LNCaP clone FGC (cell line): Measurements from ENCODE around the gene TSC22D2.

Experiments used
- DNase-seq: peaks from one replicate; pipeline ENCODE4 v3.0.0-alpha.2; 2011; ENCODE audit warnings: low read depth
- H3K4me3 ChIP-seq: 2 replicates; pipeline ENCODE4 v1.5.1; 2011; ENCODE audit warnings: mild to moderate bottlenecking, low read depth, low read length, control low read depth
- TF ChIP-seq, protein P1 (sequence below): IDR thresholded peaks from 2 replicates; pipeline ENCODE4 v1.5.1; 2012; ENCODE audit warnings: mild to moderate bottlenecking; ENCODE audit not compliant: control insufficient read depth, insufficient read depth; ENCODE audit errors: extremely low read depth

Gene TSC22D2

DNA sequence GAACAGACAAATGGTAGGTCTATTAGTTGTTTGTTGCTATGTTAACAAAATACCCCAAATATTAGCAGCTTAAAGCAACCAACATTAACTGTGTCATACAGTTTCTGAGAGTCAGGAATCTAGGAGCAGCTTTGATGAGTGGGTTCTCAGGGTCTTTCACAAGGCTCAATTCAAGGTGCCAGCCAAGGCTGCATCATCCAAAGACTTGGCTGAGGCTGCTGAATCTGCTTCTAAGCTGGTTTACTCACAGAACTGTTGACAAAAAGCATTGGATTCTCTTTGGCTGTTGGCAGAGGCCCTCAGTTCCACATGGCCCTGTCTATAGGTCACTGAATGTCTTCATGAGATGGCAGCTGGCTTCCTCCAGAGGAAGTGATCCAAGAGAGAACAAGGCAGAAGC is 40.3 kb upstream of the TSC22D2 start:
- no peak for DNase-seq
- H3K4me3 ChIP-seq: no peak overlapping the region
- TF ChIP-seq, protein P1, sequence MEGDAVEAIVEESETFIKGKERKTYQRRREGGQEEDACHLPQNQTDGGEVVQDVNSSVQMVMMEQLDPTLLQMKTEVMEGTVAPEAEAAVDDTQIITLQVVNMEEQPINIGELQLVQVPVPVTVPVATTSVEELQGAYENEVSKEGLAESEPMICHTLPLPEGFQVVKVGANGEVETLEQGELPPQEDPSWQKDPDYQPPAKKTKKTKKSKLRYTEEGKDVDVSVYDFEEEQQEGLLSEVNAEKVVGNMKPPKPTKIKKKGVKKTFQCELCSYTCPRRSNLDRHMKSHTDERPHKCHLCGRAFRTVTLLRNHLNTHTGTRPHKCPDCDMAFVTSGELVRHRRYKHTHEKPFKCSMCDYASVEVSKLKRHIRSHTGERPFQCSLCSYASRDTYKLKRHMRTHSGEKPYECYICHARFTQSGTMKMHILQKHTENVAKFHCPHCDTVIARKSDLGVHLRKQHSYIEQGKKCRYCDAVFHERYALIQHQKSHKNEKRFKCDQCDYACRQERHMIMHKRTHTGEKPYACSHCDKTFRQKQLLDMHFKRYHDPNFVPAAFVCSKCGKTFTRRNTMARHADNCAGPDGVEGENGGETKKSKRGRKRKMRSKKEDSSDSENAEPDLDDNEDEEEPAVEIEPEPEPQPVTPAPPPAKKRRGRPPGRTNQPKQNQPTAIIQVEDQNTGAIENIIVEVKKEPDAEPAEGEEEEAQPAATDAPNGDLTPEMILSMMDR: no peak

DNA sequence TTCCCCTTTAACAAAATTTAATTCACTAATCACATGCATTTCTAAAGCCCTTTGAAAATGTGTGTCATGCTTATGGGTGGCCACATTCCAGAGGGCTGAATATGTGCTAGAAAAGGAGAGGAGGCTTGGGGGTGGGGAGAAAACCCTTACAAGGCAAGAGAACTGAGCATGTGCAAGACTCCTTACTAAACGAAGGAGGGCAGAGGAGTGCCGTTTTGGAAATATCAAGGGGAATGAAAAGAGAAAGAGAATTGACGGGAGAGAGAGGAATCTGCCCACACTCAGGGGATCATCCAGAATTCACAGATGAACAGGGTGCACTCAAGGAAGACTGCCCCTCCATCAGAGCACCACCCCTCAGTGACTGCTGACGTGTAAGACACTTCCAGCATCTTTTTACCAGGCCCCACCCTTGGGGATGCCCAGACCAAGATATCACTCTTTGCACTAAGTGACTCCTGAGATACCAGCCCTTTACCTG is 37.9 kb upstream of the TSC22D2 start:
- TF ChIP-seq, protein P1: no peak
- no peak overlapping the region for H3K4me3 ChIP-seq
- DNase-seq: no peak

DNA sequence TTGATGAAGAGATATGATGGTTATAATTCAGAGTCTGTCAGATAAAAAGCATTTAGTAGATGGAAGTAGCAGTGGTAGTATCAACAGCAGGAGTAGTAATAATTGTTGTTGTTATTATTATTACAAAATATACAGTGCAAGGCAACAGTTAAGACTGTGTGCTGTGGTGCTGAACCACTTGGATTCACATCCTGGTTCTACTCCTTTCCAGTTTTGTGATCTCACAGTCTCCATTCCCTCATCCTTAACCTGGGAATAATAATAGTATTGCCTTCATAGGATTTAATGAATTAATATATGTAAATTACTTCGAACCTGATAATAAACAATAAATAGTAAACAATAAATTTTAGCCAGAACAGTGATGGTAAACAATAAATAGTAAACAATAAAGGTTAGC is 37.1 kb upstream of the TSC22D2 start:
- no peak overlapping the region for H3K4me3 ChIP-seq
- TF ChIP-seq, protein P1: no peak
- no peak for DNase-seq

DNA sequence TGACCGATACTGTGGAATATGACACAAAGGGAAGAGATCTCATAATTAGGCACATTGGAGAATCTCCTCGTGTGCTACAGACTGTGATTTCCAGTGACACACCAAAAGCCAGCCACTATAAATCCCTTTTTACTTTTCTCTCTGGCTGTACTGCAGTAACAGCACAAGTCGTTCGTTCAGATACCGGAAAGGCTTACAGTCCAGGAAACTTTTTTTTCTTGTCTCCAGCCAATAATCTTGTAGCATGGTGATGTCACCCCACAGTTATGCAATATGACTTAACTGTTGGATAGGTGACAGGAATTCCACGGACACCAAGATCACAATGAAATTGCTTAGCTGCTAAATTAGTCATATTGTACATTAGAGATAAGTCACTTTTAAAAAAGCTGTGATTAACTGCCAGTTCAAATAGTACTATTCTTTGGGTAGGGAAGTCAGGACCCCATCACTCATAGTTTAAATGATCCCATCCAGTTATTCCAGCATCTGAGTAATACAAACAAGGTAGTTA is 36.3 kb upstream of the TSC22D2 start:
- H3K4me3 ChIP-seq: no peak overlapping the region
- DNase-seq: peak; percentile 92
- TF ChIP-seq, protein P1: no peak

DNA sequence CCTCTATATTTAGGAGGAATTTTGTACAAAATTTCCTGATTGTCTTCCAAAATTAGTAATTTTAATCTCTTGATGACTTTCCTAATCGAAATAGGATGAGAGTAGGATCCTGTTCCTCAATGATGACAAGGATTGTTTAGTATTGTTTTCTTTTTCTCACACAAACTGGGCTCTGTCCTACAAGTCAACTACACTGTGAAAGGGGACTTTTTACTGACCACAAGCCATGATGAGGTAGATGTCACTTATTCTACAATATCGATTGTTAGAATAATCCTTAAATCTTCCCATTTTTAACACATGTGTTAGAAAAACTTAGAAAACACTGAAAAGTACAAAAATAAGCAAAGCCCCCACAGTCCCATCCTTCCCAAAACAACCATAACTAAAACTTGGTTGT is 35.8 kb upstream of the TSC22D2 start:
- no peak for DNase-seq
- H3K4me3 ChIP-seq: no peak overlapping the region
- TF ChIP-seq, protein P1: no peak

DNA sequence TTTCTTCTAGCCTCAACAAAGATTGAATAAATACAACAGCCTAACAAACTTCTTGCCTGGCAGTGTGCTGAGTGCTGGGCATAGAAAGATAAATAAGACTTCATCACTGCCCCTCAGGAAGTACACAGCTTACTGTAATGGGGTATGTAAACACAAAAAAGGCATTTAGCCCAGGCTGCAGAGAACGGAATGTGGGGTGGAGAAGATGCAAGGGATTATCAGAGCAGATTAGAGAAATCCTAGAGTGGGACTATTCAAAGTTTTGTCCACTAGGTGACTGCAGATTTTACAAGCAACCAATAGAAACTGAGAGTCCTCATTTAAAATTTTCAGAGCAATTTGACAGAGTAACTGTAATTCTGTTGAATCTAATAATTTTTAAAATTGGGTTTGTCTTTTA is 35.4 kb upstream of the TSC22D2 start:
- DNase-seq: no peak
- TF ChIP-seq, protein P1: 0 out of 2 replicates have a peak, but pooled peaks have one; percentile 10
- H3K4me3 ChIP-seq: no peak overlapping the region

DNA sequence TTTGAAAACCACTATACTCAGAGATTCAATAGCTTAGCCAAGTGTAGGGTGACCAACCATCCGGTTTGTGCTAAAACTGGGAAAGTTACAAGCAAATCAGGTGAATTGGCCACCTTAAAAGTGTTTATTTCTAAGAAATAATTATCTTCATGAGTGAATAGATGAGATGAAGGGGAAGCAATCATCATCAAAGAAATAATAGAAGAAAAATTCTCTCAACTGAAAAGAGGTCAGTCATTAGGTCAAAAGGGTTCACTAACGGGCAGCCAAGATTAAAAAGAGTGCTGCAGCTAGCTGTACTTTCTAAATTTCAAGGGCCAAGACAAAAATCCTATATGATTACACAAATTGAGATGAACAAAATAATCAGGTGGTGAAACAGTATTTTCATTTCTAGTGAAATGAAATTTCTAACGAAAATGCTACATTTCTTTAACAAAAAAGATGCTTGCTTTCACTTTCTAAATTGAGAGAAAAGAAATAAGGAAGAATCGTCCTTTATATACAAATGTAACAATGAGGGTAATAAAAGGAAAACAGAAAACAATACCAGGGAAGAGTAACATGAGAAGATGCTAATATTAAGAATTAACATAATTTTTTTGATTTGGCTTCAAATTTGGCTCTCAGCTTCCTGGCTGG is 34.7 kb upstream of the TSC22D2 start:
- no peak overlapping the region for H3K4me3 ChIP-seq
- TF ChIP-seq, protein P1: no peak
- DNase-seq: no peak
